Dendritic cell treated with granulocyte-macrophage colony-stimulating factor and Interleukin-4, amounts not matched to agents 40 ng/mL and 50 ng/mL, for 4 days (primary cell): ENCODE results near the gene RBM20.
"Not testable (repeated sequence)": the region's sequence is repeated elsewhere in the genome, so short reads cannot be mapped to it uniquely, and the experiment has no call there.

ENCODE experiments used
- H3K27ac Mint-ChIP-seq: one replicate; pipeline ENCODE4 v1.8.0; 2022; ENCODE audit warnings: mild to moderate bottlenecking, mixed read lengths
- H3K27me3 Mint-ChIP-seq: one replicate; pipeline ENCODE4 v1.8.0; 2022; ENCODE audit warnings: mild to moderate bottlenecking, mixed read lengths
- H3K36me3 Mint-ChIP-seq: one replicate; pipeline ENCODE4 v1.8.0; 2022; ENCODE audit warnings: low read depth, mixed read lengths
- H3K4me1 Mint-ChIP-seq: one replicate; pipeline ENCODE4 v1.8.0; 2022; ENCODE audit warnings: low read depth, mixed read lengths
- H3K4me3 Mint-ChIP-seq: one replicate; pipeline ENCODE4 v1.8.0; 2022; ENCODE audit warnings: mild to moderate bottlenecking, moderate library complexity, mixed read lengths
- H3K9me3 Mint-ChIP-seq: one replicate; pipeline ENCODE4 v1.8.0; 2022; ENCODE audit warnings: mixed read lengths
- intact Hi-C: fragments of 100-400 bp; cut with micrococcal nuclease; formaldehyde crosslinking; loops from one replicate; pipeline ENCODE4 v1.15.0; 2022

The RBM20 gene

GRCh38 chr10:110648692-110649346 lies 4.7 kb downstream of the RBM20 start:
- H3K9me3 Mint-ChIP-seq = no peaks in the 10 kb centered on the region
- no peak overlapping the region for H3K4me3 Mint-ChIP-seq
- intact Hi-C loops = no loop called here
- peaks cover 14% of the 10 kb centered on the region for H3K4me1 Mint-ChIP-seq
- peaks cover 55% of the 10 kb centered on the region for H3K27me3 Mint-ChIP-seq
- H3K36me3 Mint-ChIP-seq = no peaks in the 10 kb centered on the region
- H3K27ac Mint-ChIP-seq = no peak overlapping the region

GRCh38 chr10:110649347-110650264 lies 5.5 kb downstream of the RBM20 start:
- no peaks in the 10 kb centered on the region for H3K36me3 Mint-ChIP-seq
- intact Hi-C loops = no loop called here
- peaks cover 10% of the 10 kb centered on the region for H3K4me1 Mint-ChIP-seq
- no peak overlapping the region for H3K4me3 Mint-ChIP-seq
- H3K27me3 Mint-ChIP-seq = peaks cover 49% of the 10 kb centered on the region
- no peaks in the 10 kb centered on the region for H3K9me3 Mint-ChIP-seq
- no peak overlapping the region for H3K27ac Mint-ChIP-seq

DNA sequence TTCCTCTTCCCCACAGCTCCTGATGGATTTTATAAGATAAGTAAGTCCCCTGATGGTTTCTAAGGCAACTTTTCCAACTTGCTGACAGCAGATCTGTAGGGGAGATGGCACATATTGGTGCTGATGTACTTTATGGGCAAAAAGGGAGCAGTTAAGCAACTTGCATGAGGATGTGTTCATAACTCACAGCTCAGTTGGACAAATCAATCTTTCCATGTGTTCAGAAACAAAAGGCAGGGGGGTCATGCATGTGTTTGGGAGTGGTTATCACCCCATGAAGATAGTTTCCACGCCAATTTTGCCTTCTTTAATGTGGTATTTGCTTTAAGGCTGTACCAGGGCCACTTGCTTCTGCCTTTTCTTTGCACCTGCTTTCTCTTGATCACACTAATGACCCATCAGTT lies 6.1 kb downstream of the RBM20 start:
- Mint-ChIP-seq H3K9me3 (no peaks in the 10 kb centered on the region), H3K27me3 (peaks cover 43% of the 10 kb centered on the region), H3K4me3 (no peak overlapping the region), H3K27ac (no peak overlapping the region), H3K4me1 (peaks cover 10% of the 10 kb centered on the region), H3K36me3 (no peaks in the 10 kb centered on the region)
- intact Hi-C loops = no loop called here

DNA sequence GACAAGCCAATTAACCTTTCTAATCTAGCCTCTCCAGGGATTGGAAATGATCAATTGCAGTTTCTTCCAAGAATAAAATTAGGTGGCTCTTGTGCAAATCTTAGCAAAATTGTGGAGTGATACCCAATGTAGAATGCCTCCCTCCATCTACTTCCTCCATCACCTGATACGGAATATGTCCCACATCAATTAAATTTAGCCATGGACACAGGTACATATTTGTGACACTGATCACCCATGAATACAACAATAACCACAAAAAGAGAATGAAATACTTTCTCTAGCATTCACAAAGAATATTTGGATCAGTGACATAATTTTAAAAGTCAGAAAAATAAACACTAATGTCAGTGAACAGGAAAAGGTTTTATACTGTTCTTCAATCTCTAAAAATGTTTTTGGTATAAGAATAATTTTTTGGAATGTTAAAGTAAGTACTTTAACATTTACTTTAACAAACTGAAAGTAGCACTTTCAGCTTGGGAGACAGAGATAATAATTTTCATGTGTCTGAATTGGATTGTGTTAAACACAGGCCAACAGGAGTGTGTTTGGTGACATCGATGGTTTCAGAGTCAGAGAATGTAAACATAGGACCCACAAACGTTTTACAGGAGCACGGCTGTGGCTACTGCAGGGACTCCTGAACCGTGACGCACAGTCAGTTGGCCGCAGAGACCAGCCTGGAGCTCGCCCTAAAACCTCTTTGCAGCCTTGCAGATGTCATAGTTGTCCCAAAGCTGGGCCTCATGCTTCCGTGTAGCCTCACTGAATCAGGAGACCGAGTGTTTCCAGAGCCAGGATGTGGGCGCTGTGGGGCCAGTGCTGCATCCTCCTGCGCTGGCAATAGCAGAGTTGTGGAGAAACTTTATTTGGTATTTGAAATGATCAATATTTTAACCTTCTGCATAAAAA lies 7.2 kb downstream of the RBM20 start:
- intact Hi-C loops = no loop called here
- no peaks in the 10 kb centered on the region for H3K9me3 Mint-ChIP-seq
- H3K36me3 Mint-ChIP-seq = no peaks in the 10 kb centered on the region
- H3K27ac Mint-ChIP-seq = no peak overlapping the region
- peaks cover 10% of the 10 kb centered on the region for H3K4me1 Mint-ChIP-seq
- H3K4me3 Mint-ChIP-seq = no peak overlapping the region
- H3K27me3 Mint-ChIP-seq = peaks cover 36% of the 10 kb centered on the region

DNA sequence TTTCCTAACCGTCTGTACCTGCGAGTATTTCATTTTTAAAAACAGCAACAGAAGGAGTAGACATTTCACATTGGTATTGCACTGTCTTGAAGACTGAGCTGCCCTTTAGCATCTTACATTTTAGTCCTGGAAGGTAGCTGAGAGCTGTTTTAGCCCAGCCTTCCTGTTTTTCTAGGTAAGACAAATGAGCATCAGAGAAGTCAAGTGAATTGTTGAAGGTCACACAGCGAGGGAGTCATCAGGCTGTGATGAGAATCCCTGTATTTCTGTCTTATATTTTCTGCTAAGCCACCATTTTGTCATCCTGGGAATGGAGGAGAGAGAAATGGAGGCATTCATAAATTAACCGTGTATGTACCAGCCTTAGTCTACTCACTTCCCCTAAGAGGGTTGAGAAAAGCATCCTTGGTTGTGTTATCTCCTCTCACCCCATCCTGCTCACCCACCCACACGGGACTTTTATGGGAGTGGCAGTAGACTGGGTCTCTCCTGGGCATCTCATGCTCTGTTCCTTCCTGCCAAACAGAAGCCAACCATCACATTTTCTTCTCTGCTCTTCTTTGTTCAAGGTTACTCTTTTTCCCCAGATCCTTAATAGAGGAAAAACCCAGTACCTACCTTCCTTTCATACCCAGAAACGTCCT lies 8.5 kb downstream of the RBM20 start:
- H3K27me3 Mint-ChIP-seq = peaks cover 32% of the 10 kb centered on the region
- H3K9me3 Mint-ChIP-seq = no peaks in the 10 kb centered on the region
- no peak overlapping the region for H3K4me3 Mint-ChIP-seq
- H3K36me3 Mint-ChIP-seq = no peaks in the 10 kb centered on the region
- intact Hi-C loops = no loop called here
- H3K27ac Mint-ChIP-seq = no peak overlapping the region
- H3K4me1 Mint-ChIP-seq = peaks cover 10% of the 10 kb centered on the region

- Mint-ChIP-seq H3K36me3 (no peaks in the 10 kb centered on the region), H3K27ac (no peak overlapping the region), H3K4me1 (no peaks in the 10 kb centered on the region), H3K27me3 (peaks cover 11% of the 10 kb centered on the region), H3K4me3 (no peak overlapping the region), H3K9me3 (peaks cover 8% of the 10 kb centered on the region)
- intact Hi-C loops = no loop called here
These were observed 11.2 kb downstream of the RBM20 start for GRCh38 chr10:110655320-110655719.

DNA sequence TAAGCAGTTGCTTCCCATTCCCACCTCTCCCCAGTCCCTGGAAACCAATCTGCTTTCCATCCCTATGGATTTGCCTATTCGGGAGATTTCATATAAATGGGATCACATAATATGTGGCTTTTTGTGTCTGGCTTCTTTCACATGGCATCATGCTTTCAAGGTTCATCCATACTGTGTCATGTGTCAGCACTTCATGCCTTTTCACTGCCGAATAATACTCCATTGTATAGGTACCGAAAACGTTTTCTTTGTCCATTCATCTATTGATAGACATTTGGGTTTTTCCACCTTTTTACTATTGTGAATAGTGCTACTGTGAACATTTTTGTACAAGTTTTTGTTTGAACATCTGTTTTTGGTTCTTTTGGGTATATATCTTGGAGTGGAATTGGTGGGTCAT lies 12.5 kb downstream of the RBM20 start:
- H3K4me3 Mint-ChIP-seq = no peak overlapping the region
- peaks cover 8% of the 10 kb centered on the region for H3K9me3 Mint-ChIP-seq
- no peaks in the 10 kb centered on the region for H3K4me1 Mint-ChIP-seq
- peaks cover 9% of the 10 kb centered on the region for H3K27me3 Mint-ChIP-seq
- intact Hi-C loops = no loop called here
- H3K36me3 Mint-ChIP-seq = no peaks in the 10 kb centered on the region
- H3K27ac Mint-ChIP-seq = no peak overlapping the region

DNA sequence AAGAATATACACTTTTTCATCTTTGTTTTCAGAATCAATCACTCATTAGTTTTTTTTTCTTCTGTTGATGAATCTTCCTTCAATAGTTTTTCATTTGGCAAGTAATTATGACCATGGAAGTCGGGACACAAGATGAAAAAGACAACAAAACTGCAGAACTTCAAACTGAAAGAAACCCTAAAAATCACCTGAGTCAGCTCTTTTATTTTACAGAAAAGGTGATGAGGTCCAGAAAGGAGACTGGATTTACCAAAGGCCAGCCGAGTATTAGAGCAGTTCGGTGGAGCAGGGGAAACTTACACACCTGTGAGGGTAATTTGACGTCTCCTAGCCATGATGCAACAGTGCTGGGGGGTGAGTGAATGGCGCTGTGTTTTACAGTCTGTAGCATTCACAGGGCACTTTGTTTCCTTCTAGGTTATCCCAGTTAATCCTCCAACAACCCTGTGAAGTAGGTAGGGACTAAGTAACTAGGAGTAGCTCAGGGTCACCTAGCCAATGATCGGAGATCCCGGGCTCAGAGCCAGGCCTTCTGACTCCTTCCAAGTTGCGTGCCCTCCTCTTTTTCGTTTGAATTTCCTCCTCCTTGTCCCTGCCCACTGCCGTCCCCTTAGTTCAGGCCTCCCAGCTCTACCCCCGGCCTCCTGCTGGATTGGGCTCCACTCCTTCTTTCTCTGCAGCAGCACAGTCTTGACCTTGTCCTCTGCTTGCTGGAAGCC lies 14.0 kb downstream of the RBM20 start:
- Mint-ChIP-seq H3K36me3 (no peaks in the 10 kb centered on the region), H3K4me3 (no peak overlapping the region), H3K4me1 (peaks cover 5% of the 10 kb centered on the region), H3K27me3 (peaks cover 8% of the 10 kb centered on the region), H3K9me3 (peaks cover 8% of the 10 kb centered on the region), H3K27ac (no peak overlapping the region)
- intact Hi-C loops = no loop called here

DNA sequence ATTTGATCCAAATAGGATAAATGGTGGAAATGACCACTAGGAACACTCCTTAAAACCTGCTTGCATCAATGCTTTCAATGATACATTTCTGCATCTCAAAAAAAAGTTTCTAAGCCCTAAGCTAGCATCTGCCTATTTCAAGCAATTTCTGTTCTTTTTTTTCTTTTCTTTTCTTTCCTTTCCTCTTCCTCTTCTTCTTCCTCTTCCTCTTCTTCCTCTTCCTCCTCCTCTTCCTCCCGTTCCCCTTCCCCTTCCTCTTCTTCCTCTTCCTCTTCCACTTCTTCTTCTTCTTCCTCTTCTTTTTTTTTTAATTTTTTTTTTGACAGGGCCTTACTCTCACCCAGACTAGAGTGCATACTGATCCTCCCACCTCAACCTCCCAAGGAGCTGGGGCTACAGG lies 15.4 kb downstream of the RBM20 start:
- Mint-ChIP-seq H3K27ac (no peak overlapping the region), H3K4me1 (peaks cover 6% of the 10 kb centered on the region), H3K36me3 (no peaks in the 10 kb centered on the region), H3K4me3 (no peak overlapping the region), H3K9me3 (peaks cover 8% of the 10 kb centered on the region), H3K27me3 (peaks cover 4% of the 10 kb centered on the region)
- intact Hi-C loops = no loop called here

DNA sequence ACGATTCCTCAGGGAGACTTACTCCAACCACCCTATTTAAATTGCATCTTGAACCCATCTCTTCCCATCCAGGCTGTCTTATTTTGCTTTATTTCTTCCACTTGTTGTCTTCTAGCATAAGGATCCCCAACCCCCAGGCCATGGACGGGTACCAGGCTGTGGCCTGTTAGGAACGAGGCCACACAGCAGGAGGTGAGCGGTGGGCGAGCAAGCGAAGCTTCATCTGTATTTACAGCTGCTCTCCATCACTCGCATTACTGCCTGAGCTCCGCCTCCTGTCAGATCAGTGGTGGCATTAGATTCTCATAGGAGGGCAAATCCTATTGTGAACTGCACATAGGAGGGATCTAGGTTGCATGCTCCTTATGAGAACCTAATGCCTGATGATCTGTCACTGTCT lies 16.2 kb downstream of the RBM20 start:
- H3K27me3 Mint-ChIP-seq, intact Hi-C loops, H3K9me3 Mint-ChIP-seq, H3K4me3 Mint-ChIP-seq, H3K36me3 Mint-ChIP-seq, H3K27ac Mint-ChIP-seq: not testable (repeated sequence)
- peaks cover 10% of the 10 kb centered on the region for H3K4me1 Mint-ChIP-seq

DNA sequence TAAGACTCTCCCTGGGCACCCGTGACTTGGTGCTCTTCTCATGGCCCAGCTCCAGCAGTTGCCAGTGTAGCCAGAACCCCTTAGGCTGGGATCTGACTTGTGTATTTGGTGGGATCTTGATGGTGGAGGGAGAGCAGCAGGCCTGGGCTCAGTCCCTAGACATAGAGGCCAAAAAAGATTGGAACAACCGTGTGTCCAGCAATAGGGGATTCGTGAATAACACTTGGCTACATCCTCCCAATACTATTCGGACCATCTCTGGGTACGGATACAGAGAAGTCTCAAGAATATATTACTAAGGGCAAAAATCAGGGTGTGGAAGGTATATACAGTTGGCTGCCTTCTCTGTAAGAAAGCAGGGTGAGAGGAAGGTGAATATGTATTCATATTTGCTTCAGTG lies 17.2 kb downstream of the RBM20 start:
- Mint-ChIP-seq H3K4me1 (peaks cover 10% of the 10 kb centered on the region), H3K9me3 (peaks cover 8% of the 10 kb centered on the region), H3K4me3 (no peak overlapping the region), H3K27ac (no peak overlapping the region), H3K27me3 (peaks cover 6% of the 10 kb centered on the region), H3K36me3 (no peaks in the 10 kb centered on the region)
- intact Hi-C loops = no loop called here

DNA sequence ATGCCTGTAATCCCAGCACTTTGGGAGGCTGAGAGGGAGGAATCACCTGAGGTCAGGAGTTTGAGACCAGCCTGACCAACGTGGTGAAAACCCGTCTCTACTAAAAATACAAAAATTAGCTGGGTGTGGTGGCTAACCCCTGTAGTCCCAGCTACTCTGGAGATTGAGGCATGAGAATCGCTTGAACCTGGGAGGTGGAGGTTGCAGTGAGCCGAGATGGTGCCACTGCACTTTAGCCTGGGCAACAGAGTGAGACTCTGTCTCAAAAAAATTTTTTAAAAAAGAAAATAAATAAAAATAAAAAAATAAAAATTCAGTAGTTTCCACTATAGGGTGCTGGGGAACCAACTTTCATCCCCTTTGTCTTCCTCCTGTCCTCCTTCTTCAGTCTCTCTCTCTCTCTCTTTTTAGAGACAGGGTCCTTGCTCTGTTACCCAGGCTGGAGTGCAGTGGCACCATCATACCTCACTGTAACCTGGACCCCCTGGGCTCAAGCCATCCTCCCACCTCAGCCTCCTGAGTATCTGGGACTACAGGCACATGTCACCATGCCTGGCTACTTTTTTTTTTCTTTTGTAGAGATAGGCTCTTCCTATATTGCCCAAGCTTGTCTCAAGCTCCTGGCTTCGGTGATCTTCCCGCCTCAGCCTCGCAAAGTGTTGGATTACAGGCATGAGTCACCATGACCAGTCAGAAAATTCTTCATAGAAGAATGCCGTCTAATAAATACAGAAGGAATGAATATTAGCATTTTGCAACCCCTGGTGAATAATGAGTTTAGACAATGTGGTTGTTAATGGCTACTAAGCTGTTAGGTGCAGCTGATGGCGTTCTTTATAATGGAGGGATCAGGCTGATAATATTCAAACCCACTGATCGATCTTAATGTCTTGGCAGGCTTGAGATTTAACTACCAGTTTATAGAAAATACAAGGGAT lies 20.6 kb downstream of the RBM20 start:
- Mint-ChIP-seq H3K27me3 (peaks cover 14% of the 10 kb centered on the region), H3K36me3 (no peaks in the 10 kb centered on the region)
- intact Hi-C loops = no loop called here

More for the DNA sequence above, 20.6 kb downstream of the RBM20 start:
- peaks cover 10% of the 10 kb centered on the region for H3K4me1 Mint-ChIP-seq
- no peak overlapping the region for H3K27ac Mint-ChIP-seq
- H3K4me3 Mint-ChIP-seq = no peak overlapping the region
- H3K9me3 Mint-ChIP-seq = peaks cover 3% of the 10 kb centered on the region
